ENCODE results near the gene PML. TPM values are rescaled to one million over a fixed set of nuclear protein-coding genes. Genes with fewer than 3 reads are reported as not detected.

The PML gene
- total RNA-seq, 1 donor from 2014 or later, result 78.9 TPM

DNA sequence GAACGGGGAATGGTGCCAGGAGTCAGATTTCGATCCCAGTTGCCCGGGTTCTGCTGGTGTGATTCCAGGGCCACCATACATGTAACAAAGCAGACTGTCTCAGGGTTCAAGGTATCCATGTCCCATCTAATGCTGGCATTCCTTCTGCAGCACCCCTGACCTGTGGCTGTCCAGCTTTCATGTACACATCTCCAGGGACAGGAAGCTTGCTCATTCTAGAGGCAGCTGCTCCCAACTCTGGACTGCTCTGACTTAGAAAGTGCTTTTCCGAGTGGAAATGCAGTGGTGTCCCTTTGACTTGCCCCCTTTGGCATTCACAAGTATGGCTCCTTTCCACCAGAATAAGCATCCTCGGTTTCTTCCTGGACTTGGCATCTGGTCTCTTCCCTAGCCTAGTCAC is 30.9 kb downstream of the PML start:
- DNase-seq (ENCODE audit: low read depth), result no peak
- H3K4me3 ChIP-seq (ENCODE audit: low read depth, low read length), result no peak overlapping the region
- TF ChIP-seq, protein P1, sequence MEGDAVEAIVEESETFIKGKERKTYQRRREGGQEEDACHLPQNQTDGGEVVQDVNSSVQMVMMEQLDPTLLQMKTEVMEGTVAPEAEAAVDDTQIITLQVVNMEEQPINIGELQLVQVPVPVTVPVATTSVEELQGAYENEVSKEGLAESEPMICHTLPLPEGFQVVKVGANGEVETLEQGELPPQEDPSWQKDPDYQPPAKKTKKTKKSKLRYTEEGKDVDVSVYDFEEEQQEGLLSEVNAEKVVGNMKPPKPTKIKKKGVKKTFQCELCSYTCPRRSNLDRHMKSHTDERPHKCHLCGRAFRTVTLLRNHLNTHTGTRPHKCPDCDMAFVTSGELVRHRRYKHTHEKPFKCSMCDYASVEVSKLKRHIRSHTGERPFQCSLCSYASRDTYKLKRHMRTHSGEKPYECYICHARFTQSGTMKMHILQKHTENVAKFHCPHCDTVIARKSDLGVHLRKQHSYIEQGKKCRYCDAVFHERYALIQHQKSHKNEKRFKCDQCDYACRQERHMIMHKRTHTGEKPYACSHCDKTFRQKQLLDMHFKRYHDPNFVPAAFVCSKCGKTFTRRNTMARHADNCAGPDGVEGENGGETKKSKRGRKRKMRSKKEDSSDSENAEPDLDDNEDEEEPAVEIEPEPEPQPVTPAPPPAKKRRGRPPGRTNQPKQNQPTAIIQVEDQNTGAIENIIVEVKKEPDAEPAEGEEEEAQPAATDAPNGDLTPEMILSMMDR (conservative IDR thresholded peaks at IDR 0.05; ENCODE audit: low read depth, low read length), result no peak

GRCh38 chr15:74027688-74028087 is 33.2 kb downstream of the PML start:
- H3K4me3 ChIP-seq (ENCODE audit: low read depth, low read length), result no peak overlapping the region
- TF ChIP-seq, protein P1 (conservative IDR thresholded peaks at IDR 0.05; ENCODE audit: low read depth, low read length), result no peak

GRCh38 chr15:74028646-74029045 is 34.1 kb downstream of the PML start:
- H3K4me3 ChIP-seq (ENCODE audit: low read depth, low read length), result no peak overlapping the region
- no peak for DNase-seq (ENCODE audit: low read depth)
- TF ChIP-seq, protein P1 (conservative IDR thresholded peaks at IDR 0.05; ENCODE audit: low read depth, low read length), result no peak

More at GRCh38 chr15:74027688-74028087, 33.2 kb downstream of the PML start:
- DNase-seq (ENCODE audit: low read depth), result no peak

- TF ChIP-seq, protein P1 (conservative IDR thresholded peaks at IDR 0.05; ENCODE audit: low read depth, low read length), result no peak
- no peak overlapping the region for H3K4me3 ChIP-seq (ENCODE audit: low read depth, low read length)
- no peak for DNase-seq (ENCODE audit: low read depth)
These were observed 37.5 kb downstream of the PML start for GRCh38 chr15:74032046-74032445.

DNA sequence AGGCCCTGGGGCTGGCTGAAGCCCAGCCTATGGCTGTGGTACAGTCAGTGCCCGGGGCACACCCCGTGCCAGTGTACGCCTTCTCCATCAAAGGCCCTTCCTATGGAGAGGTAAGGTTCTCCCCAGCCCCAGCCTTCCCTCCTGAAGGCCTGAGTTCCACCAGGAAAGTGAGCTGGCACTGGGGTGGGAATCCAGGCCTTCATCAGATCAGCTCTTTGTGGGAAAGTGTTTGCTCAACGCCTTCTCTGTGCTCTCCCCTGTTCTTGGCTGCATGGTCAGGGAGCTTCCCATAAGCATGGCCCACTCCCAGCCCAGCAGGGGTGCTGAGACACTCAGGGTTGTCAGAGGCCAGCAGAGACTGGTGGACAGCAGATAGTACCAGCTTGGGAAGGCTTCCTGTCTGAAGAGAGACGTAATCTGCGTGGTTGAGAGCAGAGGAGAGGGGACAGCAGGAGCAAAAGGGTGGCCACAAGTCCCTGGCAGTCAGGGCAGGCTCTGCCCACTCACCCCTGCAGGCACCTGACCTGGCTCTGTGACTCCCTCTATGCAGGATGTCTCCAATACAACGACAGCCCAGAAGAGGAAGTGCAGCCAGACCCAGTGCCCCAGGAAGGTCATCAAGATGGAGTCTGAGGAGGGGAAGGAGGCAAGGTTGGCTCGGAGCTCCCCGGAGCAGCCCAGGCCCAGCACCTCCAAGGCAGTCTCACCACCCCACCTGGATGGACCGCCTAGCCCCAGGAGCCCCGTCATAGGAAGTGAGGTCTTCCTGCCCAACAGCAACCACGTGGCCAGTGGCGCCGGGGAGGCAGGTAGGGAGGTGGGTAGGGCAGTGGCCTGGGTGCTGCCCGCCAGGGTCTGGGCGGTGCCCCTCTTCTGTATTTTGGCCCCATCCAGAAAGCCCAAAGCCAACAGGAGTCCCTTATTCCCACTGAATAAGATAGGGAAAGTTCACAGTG is 38.4 kb downstream of the PML start:
- no peak overlapping the region for H3K4me3 ChIP-seq (ENCODE audit: low read depth, low read length)
- TF ChIP-seq, protein P1 (conservative IDR thresholded peaks at IDR 0.05; ENCODE audit: low read depth, low read length), result no peak
- DNase-seq (ENCODE audit: low read depth), result no peak

DNA sequence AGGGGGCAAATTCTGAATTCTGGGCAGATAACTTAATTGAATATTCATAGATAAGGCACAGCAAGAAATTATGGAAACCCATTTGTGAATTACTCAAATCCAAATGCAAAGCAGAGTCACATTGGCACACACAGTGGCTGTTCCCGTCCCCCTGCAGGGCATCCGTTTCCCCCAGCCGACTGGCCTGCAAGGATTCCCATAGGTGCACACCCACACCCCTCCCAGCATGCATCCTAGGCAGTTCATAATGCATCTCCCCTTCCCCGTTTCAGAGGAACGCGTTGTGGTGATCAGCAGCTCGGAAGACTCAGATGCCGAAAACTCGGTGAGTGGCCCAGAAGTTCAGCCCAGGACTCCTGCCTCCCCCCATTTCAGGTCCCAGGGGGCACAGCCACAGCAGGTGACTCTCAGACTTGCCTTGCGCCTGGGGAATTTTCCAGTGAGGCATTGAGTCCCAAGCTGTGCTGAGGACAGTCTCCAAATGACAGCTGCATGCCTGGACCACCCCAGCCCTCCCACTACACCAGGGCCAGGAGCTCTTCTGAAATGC is 39.8 kb downstream of the PML start:
- H3K4me3 ChIP-seq (ENCODE audit: low read depth, low read length), result no peak overlapping the region
- TF ChIP-seq, protein P1 (conservative IDR thresholded peaks at IDR 0.05; ENCODE audit: low read depth, low read length), result no peak
- no peak for DNase-seq (ENCODE audit: low read depth)

Measured in epithelial cell of proximal tubule (primary cell).